Measurements from ENCODE around the gene CDKN2A.

CDKN2A gene

GRCh38 chr9:21941337-21941995, 52.7 kb downstream of the CDKN2A start:
- no peak for DNase-seq (ENCODE audit: low spot score)

GRCh38 chr9:21936161-21936560, 58.0 kb downstream of the CDKN2A start:
- no peak for DNase-seq (ENCODE audit: low spot score)

GRCh38 chr9:21935631-21936030, 58.6 kb downstream of the CDKN2A start:
- no peak for DNase-seq (ENCODE audit: low spot score)

GRCh38 chr9:21933865-21934264, 60.3 kb downstream of the CDKN2A start:
- no peak for DNase-seq (ENCODE audit: low spot score)

- no peak for DNase-seq (ENCODE audit: low spot score)
Measured at GRCh38 chr9:21933281-21933680, 60.9 kb downstream of the CDKN2A start.

GRCh38 chr9:21931428-21931827, 62.8 kb downstream of the CDKN2A start:
- DNase-seq (ENCODE audit: low spot score) = no peak

GRCh38 chr9:21927752-21928151, 66.4 kb downstream of the CDKN2A start:
- DNase-seq (ENCODE audit: low spot score) = no peak

GRCh38 chr9:21923694-21924093, 70.5 kb downstream of the CDKN2A start:
- no peak for DNase-seq (ENCODE audit: low spot score)

GRCh38 chr9:21919377-21920362, 74.5 kb downstream of the CDKN2A start:
- DNase-seq (ENCODE audit: low spot score) = peak; percentile 47

Data from activated CD4-positive, alpha-beta T cell treated with anti-CD3 and anti-CD28 coated beads, Interleukin-2, Interleukin-4, amounts not matched to agents 100 ng/mL and 50 ng/mL, durations not matched to agents 16 hours and 8 hours (primary cell).